Ishikawa (cell line): Measurements from ENCODE around the gene HOXD12.

Experiments used
- CEBPB ChIP-seq: IDR thresholded peaks from 2 replicates; pipeline ENCODE4 v1.6.1; 2012
- CREB1 ChIP-seq: IDR thresholded peaks from 2 replicates; pipeline ENCODE4 v1.6.1; 2012; ENCODE audit warnings: low read depth
- EP300 ChIP-seq: IDR thresholded peaks from 2 replicates; pipeline ENCODE4 v1.6.1; 2012; ENCODE audit warnings: borderline replicate concordance
- NFIC ChIP-seq: IDR thresholded peaks from 2 replicates; pipeline ENCODE4 v1.6.1; 2012
- RAD21 ChIP-seq: IDR thresholded peaks from 2 replicates; pipeline ENCODE4 v1.6.1; 2012; ENCODE audit warnings: low read depth
- REST ChIP-seq: IDR thresholded peaks from 2 replicates; pipeline ENCODE4 v1.6.1; 2012; ENCODE audit warnings: low read depth, mild to moderate bottlenecking
- TAF1 ChIP-seq: IDR thresholded peaks from 2 replicates; pipeline ENCODE4 v1.6.1; 2012; ENCODE audit warnings: low read depth, mild to moderate bottlenecking
- TCF12 ChIP-seq: IDR thresholded peaks from 2 replicates; pipeline ENCODE4 v1.6.1; 2012; ENCODE audit warnings: low read depth
- TEAD4 ChIP-seq: IDR thresholded peaks from 2 replicates; pipeline ENCODE4 v1.6.1; 2012
- USF1 ChIP-seq: IDR thresholded peaks from 2 replicates; pipeline ENCODE4 v1.6.1; 2012
- YY1 ChIP-seq: IDR thresholded peaks from 2 replicates; pipeline ENCODE4 v1.6.1; 2012; ENCODE audit warnings: low read depth
- ZBTB7A ChIP-seq: IDR thresholded peaks from 2 replicates; pipeline ENCODE4 v1.6.1; 2012; ENCODE audit warnings: low read depth
- TF ChIP-seq, protein P1 (sequence below): IDR thresholded peaks from 2 replicates; pipeline ENCODE4 v1.6.1; 2012

DNA sequence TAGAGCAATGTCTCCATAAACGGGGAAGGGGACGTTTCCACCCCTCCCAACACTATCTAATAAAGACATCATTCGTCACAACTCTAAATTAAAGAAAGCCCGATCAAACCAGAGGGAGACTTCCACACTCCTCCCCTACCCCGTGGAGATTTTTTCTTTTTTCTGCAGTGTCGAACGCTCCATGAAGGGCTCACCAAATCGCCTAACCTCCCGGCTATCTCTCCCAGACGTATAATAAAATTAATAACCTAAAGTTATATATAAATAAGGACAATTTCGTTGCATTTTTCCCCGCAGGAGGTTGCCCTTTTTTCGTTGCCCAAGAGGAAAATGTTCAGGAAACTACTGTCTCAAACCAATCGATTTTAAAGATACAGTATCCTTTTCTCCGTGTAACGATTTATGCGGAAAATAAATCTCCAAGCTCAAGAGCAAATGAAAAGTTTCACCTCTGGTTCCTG, 18.2 kb upstream of the HOXD12 start:
- no peak for TF ChIP-seq TAF1
- TF ChIP-seq RAD21 = no peak
- no peak for TF ChIP-seq REST
- TF ChIP-seq, protein P1, sequence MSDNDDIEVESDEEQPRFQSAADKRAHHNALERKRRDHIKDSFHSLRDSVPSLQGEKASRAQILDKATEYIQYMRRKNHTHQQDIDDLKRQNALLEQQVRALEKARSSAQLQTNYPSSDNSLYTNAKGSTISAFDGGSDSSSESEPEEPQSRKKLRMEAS = no peak
- TF ChIP-seq CREB1 = no peak
- no peak for TF ChIP-seq CEBPB
- TF ChIP-seq NFIC = no peak
- TF ChIP-seq EP300 = no peak
- no peak for TF ChIP-seq TCF12
- TF ChIP-seq TEAD4 = no peak
- no peak for TF ChIP-seq ZBTB7A
- no peak for TF ChIP-seq USF1
- TF ChIP-seq YY1 = no peak
